H54 (cell line): Measurements from ENCODE around the gene CDC42BPA.
"Not testable (repeated sequence)": the region's sequence is repeated elsewhere in the genome, so short reads cannot be mapped to it uniquely, and the experiment has no call there.

Experiments used
- DNase-seq: peaks from one replicate; pipeline ENCODE4 v3.0.0; 2011; ENCODE audit warnings: low spot score, mixed read lengths; ENCODE audit not compliant: insufficient read length
- FAIRE-seq: peaks from 3 replicates; lab custom pipeline; 2011; peaks lifted over from hg19 to GRCh38; lab: Jason Lieb, UNC
- POLR2A ChIP-seq: IDR thresholded peaks from 2 replicates; pipeline ENCODE4 v1.6.1; 2011; ENCODE audit warnings: low read depth, mild to moderate bottlenecking, low read length

CDC42BPA gene

DNA sequence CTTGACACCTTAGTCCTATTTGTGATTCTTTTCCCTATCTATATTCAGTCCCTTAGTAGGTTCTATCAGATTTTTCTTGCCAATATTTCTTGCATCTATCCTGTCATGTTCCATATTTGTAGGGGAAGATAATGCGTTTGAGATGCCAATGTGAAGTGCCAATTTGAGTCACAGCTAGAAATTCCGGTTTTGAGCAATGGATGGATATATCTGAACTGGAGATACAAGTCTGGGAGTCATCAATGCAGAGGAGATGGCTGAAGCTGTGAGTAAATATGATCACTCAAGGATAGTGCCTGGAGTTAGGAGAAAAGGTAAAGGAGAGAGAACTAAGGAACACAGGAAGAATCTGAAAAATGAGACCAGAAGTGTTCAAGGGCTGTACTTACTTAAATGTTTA lies 284.4 kb downstream of the CDC42BPA start:
- DNase-seq: no peak
- no peak for FAIRE-seq
- no peak for TF ChIP-seq POLR2A

DNA sequence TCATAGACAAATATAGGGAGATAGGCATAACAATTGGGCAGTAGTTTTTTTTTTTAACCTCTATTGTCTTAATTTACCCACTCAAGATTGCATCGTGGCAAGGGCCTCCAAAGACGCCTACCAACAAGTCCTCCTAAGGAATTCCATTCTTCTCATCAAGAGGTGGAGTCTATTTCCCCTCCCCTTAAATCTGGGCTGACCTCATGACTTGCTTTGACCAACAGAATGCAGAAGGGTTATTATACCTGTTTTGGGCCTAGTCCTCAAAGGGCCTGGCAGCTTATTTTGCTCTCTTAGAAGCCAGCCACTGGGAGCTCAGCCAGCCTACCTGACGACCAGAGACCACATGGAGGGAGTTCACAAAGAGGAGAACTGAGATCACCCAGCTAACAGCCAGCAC lies 285.9 kb downstream of the CDC42BPA start:
- DNase-seq (no peak), FAIRE-seq (no peak)

DNA sequence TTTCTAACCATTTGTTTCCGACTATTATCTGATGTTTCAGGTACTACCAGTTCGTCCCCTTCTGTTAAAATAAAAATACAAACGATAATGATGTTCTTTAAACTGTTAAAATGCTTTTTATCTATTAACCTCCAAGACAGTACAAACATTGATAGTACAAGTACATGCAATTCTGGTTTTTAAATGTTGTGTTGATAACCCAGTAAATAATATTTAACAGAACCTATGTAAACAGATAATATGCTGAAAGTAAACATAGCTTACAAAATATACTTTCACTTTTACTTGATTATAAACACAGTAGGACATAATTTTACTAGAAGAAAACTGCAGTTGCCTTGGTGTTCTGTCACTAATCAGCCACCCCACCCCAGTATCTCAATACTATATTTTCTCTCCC lies 301.3 kb downstream of the CDC42BPA start:
- no peak for TF ChIP-seq POLR2A
- DNase-seq (no peak), FAIRE-seq (no peak)

More for the DNA sequence above, 285.9 kb downstream of the CDC42BPA start:
- TF ChIP-seq POLR2A: no peak

DNA sequence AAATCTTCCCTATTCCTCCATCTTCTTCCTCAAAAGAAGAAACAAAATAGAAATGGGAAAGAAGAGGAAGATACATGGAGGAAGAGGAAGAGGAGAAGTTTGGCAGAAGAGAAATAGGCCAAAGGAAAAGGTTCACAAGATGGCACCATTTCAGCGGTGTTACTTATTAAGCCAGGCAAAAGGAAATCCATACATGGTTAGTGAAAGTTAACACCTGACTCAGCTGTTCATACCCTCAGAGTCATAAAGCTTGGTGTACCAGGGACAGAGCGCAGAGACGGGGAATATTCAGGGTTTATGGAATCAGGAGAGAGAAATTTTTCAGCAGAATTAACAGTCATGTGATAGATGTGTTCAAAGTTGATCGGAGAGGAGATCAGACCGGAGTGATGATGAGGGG lies 307.6 kb downstream of the CDC42BPA start:
- no peak for TF ChIP-seq POLR2A
- DNase-seq (no peak), FAIRE-seq (no peak)

DNA sequence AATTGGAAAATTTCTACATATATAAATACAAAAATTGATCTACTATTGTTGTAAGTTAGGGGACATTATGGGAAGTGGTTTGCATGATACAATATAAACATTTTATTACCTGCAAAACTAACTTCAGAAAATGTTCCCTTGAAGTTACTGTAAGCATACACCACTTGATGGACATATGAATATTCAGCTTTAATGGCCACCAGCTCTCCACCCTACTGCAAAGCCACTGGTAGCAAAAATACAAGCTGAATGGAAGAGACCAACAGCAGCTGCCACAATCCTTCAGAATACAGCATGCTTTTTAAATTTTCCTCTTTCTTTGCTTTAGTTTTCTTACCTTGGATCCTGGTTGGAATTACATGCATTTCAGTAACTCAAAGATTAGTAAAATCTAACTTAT lies 308.4 kb downstream of the CDC42BPA start:
- no peak for TF ChIP-seq POLR2A
- FAIRE-seq: no peak
- no peak for DNase-seq

DNA sequence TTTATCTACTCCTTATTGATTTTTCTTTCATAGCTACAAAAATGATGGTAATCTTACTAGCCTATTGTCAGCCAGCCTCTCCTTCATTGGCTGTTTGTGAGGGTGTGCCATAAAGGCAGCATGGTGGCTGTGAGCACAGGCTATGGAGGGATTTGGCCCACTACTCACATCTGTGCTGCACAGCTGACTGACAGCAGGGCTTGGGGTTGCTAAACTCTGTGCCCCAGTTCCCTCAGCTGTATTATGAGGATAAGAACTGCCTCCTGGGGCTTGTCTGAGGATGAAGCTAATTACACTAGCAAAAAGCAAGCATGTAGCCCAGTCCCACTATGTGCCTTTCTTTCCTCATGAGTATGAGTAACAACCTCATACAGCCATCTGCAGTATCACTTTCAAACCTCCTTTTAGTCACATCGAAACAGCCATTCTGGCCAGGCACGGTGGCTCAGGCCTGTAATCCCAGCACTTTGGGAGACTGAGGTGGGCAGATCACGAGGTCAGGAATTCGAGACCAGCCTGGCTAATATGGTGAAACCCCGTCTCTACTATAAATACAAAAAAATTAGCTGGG lies 312.0 kb downstream of the CDC42BPA start:
- FAIRE-seq: no peak
- DNase-seq: no peak
- no peak for TF ChIP-seq POLR2A

DNA sequence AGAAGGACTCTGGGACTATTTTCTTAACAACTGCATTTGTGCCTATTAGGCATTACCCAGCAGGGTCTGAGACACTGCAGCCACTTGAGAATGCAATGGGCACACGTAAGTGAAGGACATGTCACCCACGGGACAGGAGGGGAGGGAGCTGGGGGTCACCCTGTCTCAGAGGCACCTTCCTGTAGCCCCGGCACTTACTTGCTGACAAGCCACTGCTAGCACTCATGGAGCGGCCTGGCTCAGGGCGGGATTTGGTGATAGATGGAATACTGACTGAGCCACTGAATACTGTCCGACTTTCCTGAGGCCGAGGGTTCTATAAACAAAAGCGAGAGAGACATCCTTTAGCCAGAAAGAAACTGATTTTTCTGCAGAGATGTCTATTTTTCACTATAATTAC lies 313.5 kb downstream of the CDC42BPA start:
- no peak for FAIRE-seq
- no peak for TF ChIP-seq POLR2A
- DNase-seq: no peak

DNA sequence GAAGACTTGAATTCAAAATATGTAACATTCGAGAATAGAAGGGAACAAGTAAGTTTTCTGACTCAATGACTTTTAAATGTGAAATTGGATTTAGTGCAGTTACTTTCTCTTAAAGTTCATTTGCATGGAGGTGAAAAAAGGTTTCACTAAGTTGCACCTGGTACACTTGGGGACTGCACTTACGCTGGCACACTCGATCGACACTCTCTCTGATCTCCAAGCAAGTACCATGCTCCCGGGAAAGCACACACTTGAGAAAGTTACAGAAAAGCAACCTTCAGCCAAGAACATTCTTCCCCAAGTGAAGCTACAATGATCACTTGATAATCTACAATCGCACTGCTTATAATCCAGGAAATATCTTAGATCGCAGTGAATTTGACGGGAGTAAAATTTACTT lies 315.1 kb downstream of the CDC42BPA start:
- FAIRE-seq: no peak
- no peak for TF ChIP-seq POLR2A
- DNase-seq: no peak

DNA sequence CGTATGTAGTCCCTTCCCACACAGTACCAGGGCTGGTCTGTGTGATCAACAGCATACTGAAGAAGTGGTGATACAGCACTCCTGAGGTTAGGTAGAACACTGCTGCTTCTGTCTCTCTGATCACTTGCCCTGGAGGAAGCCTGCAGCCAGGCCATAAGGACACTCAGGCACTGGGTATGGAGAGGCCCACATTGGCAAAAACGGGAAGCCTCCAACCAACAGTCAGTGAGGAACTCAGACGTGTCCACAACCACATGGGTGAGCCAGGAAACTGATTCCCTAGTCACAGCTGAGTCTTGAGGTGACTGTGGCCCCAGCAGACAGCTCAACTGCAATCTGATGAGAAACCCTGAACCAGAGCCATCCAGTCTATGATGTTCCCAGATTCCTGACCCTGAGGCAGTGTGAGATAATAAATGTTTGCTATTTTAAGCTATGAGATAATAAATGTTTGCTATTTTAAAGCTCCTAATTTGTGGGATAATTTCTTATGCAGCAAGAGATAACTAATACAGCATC lies 315.7 kb downstream of the CDC42BPA start:
- DNase-seq (no peak), FAIRE-seq (no peak)
- no peak for TF ChIP-seq POLR2A

DNA sequence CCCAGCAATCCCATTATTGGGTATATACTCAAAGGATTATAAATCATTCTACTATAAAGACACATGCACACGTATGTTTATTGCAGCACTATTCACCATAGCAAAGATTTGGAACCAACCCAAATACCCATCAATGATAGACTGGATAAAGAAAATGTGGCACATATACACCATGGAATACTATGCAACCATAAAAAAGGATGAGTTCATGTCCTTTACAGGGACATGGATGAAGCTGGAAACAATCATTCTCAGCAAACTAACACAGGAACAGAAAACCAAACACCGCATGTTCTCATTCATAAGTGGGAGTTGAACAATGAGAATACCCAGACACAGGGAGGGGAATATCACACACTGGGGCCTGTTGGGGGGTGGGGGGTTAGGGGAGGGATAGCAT lies 318.7 kb downstream of the CDC42BPA start:
- DNase-seq, FAIRE-seq: not testable (repeated sequence)

DNA sequence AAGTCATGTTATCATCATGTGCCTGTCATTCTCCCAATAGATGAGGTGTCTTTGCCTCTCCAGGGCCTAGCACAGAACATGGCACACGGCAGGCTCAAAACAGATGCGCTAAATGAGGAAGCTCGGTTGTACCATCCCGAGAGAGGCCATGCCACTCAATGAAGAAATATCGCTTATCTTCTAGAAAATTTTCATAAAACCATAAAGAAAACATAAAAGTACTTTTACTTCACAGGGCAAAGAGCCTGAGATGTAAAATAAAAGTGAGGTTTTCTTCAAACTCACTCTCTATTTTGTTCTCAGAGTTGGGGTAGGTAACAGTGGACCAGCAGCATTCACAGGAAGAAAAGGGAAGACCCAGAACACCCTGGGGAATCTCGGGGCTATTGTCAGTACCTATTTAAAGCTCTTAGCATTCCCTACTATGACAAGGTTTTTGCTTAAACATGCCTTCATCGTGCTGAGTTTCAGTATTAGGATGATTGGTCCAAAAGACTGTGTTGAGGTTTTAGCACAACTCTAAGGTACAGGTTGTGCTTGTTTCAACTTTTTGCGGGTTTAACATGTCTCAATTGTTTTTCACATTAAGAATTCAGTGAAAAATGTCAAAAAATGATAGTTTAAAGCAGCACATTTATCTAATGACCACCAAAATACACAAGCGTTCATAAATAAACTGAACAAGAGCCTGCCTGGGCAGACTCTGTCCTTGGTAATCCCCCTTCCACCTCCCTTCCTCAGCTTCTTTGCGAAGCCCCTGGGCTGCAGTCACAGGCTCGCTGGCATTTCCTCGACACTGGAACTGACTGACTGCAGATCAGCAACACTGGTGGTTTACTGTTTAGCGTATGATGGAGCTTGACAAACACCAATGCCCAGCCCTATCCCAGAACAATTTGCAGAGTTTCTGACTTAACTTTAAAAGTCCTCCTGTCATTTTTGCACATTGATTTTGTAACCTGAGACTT lies 322.6 kb downstream of the CDC42BPA start:
- no peak for TF ChIP-seq POLR2A
- DNase-seq: no peak
- FAIRE-seq: no peak

DNA sequence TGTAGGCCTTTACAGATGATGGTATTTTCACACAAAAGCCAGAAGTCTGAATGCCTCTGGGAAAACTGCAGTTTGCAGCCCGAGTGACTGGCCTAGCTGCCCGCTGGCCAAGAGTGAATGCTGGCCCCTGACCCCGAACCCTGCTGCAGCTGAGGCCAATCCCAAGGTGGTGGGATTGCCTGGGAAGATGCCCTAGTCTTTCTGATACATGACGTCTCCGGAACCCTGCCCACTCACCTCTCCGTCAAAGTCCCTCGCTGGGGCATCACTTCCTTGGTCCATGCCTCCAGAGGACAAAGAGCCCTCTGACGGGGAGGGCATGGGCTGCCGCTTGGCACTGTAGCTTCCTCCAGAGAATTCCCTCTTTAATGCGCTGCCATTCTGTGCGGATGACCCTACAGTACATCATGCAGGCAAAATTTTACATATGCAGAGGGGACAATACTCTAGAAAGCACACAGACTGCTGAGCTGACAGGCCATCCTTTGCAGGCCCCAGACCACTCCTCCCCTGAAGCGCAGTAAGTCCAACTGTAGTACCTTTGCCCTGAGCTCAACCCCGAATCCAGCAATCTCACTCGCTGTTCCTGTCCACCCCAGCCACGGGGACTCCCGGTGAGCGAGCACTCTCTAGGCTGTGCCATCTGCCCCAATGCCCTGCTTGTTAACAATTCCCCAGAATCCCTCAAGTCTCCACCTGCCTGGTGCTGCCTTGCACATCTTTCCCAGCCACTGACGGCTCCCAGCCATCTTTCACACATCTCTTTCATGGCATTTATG lies 323.5 kb downstream of the CDC42BPA start:
- FAIRE-seq (no peak), DNase-seq (no peak)
- TF ChIP-seq POLR2A: no peak

DNA sequence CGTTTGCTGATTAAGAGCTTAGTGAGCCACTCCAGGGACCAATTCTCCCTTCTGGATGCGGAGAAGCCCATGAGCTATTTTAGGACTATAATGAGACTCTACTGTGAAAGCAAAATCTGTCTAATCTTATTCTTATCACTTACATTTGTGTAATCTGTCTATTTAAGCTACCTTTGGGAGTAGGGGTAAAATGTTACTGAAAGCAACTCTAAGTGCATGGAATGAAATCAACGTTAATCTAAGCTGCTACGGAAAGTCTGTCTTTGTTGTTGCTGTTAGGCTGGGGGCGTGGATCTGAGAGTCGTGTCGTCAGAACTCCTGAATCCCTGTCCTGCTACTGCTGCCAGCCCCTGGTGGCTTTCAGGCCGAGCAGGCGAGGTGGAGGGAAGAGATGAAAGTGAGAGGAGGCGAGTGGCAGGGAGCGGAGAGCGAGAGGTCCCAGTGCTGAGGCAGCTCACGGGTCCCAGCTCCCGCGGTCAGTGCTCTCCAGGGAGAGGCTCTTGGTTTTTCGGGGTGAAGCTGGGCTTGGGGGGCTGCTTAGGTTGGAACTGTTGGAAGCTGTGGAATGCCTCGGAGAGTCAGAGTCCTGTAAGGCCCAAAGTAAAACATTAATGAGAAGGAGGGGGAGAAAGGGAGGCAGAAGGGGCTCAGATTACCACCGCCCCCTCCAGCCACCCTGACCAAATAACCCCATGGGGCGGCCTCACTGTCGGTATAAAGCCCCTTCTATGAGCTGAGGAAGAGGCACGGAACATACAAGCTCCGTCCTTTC lies 324.3 kb downstream of the CDC42BPA start:
- no peak for TF ChIP-seq POLR2A
- no peak for FAIRE-seq
- DNase-seq: no peak
